Progenitor cell of endocrine pancreas (in vitro differentiated cells): ENCODE measurements around the gene PLIN5. TPM values are rescaled to one million over a fixed set of nuclear protein-coding genes. Genes with fewer than 3 reads are reported as not detected.

Experiments
- DNase-seq: peaks from one replicate; pipeline ENCODE4 v3.0.0; 2021; ENCODE audit warnings: low spot score; ENCODE audit not compliant: unreplicated experiment
- H3K27ac Mint-ChIP-seq: 2 replicates; pipeline ENCODE4 v1.8.0; 2021; ENCODE audit warnings: mild to moderate bottlenecking, moderate library complexity, mixed read lengths
- H3K27me3 Mint-ChIP-seq: 2 replicates; pipeline ENCODE4 v1.8.0; 2021; ENCODE audit warnings: mixed read lengths
- H3K36me3 Mint-ChIP-seq: 2 replicates; pipeline ENCODE4 v1.8.0; 2022; ENCODE audit warnings: mixed read lengths; ENCODE audit not compliant: insufficient read depth
- H3K4me1 Mint-ChIP-seq: 2 replicates; pipeline ENCODE4 v1.8.0; 2021; ENCODE audit warnings: low read depth, mixed read lengths
- H3K4me3 Mint-ChIP-seq: 2 replicates; pipeline ENCODE4 v1.8.0; 2021; ENCODE audit warnings: low read depth, mild to moderate bottlenecking, moderate library complexity, mixed read lengths
- H3K9me3 Mint-ChIP-seq: 2 replicates; pipeline ENCODE4 v1.8.0; 2021; ENCODE audit warnings: low read depth, mixed read lengths
- CTCF ChIP-seq: fragments of 200-600 bp; sonication (generic); IDR thresholded peaks from one replicate; pipeline ENCODE4 v1.5.0; 2021; ENCODE audit warnings: antibody characterized with exemption, mild to moderate bottlenecking; ENCODE audit not compliant: unreplicated experiment
- total RNA-seq: library from RNA; stranded (reverse); gene quantifications from 2 replicates; pipeline ENCODE4 v1.2.1, GENCODE V29; 2021

PLIN5 gene
- total RNA-seq, 1 donor from 2014 or later = 8.1 TPM

- H3K4me1 Mint-ChIP-seq = peaks cover 15% of the 10 kb centered on the region
- H3K27me3 Mint-ChIP-seq = no peaks in the 10 kb centered on the region
- H3K9me3 Mint-ChIP-seq = no peaks in the 10 kb centered on the region
- no peak for DNase-seq
- peak overlapping the region; percentile 68 for H3K27ac Mint-ChIP-seq
- H3K36me3 Mint-ChIP-seq = peaks cover 5% of the 10 kb centered on the region
- no peak for TF ChIP-seq CTCF
- H3K4me3 Mint-ChIP-seq = peak overlapping the region; percentile 80
These were observed 60.5 kb downstream of the PLIN5 start for GRCh38 chr19:4474514-4475022.

- no peaks in the 10 kb centered on the region for H3K27me3 Mint-ChIP-seq
- peak overlapping the region; percentile 80 for H3K4me3 Mint-ChIP-seq
- H3K4me1 Mint-ChIP-seq = peaks cover 15% of the 10 kb centered on the region
- H3K9me3 Mint-ChIP-seq = no peaks in the 10 kb centered on the region
- no peak for TF ChIP-seq CTCF
- no peak for DNase-seq
- H3K36me3 Mint-ChIP-seq = peaks cover 5% of the 10 kb centered on the region
- H3K27ac Mint-ChIP-seq = peak overlapping the region; percentile 85
These were observed 61.1 kb downstream of the PLIN5 start for GRCh38 chr19:4473763-4474513.

- Mint-ChIP-seq H3K4me1 (peaks cover 15% of the 10 kb centered on the region), H3K36me3 (peaks cover 5% of the 10 kb centered on the region), H3K27ac (peak overlapping the region; percentile 85), H3K27me3 (no peaks in the 10 kb centered on the region), H3K9me3 (no peaks in the 10 kb centered on the region), H3K4me3 (peak overlapping the region; percentile 80)
- no peak for TF ChIP-seq CTCF
- no peak for DNase-seq
These were observed 61.8 kb downstream of the PLIN5 start for GRCh38 chr19:4473011-4473762.

Other genes with a start within 250 kb of the PLIN5 start
- gene TMIGD2, start 232.8 kb downstream of the PLIN5 start, total RNA-seq = not detected in 2 replicates
- 22.2 and 25.1 TPM in 2 replicates for gene FSD1, start 230.6 kb downstream of the PLIN5 start, total RNA-seq
- 35.6 and 41.0 TPM in 2 replicates for gene STAP2, start 196.4 kb downstream of the PLIN5 start, total RNA-seq
- 62.2 and 64.2 TPM in 2 replicates for gene MPND, start 191.7 kb downstream of the PLIN5 start, total RNA-seq
- gene SH3GL1, start 134.7 kb downstream of the PLIN5 start, total RNA-seq = 55.6 and 61.6 TPM in 2 replicates
- 41.8 and 48.2 TPM in 2 replicates for gene CHAF1A, start 132.6 kb downstream of the PLIN5 start, total RNA-seq
- gene UBXN6, start 77.4 kb downstream of the PLIN5 start, total RNA-seq = 57.2 and 61.8 TPM in 2 replicates
- gene HDGFL2, start 62.9 kb downstream of the PLIN5 start, total RNA-seq = 92.6 and 94.2 TPM in 2 replicates
- 0.93 and 1.3 TPM in 2 replicates for gene PLIN4, start 16.7 kb downstream of the PLIN5 start, total RNA-seq
- gene LRG1, start 4.8 kb upstream of the PLIN5 start, total RNA-seq = 0.34 and 0.51 TPM in 2 replicates
- 26.6 and 28.3 TPM in 2 replicates for gene SEMA6B, start 24.5 kb upstream of the PLIN5 start, total RNA-seq
- 7.3 and 8.5 TPM in 2 replicates for gene TNFAIP8L1, start 104.3 kb upstream of the PLIN5 start, total RNA-seq
- 42.5 and 45.9 TPM in 2 replicates for gene MYDGF, start 135.1 kb upstream of the PLIN5 start, total RNA-seq
- gene DPP9, start 188.6 kb upstream of the PLIN5 start, total RNA-seq = 48.9 and 50.3 TPM in 2 replicates